Subcutaneous adipose tissue (tissue), 4 donors: Measurements from ENCODE around the gene CNRIP1. TPM values are rescaled to one million over a fixed set of nuclear protein-coding genes. Genes with fewer than 3 reads are reported as not detected.

Experiments
- CTCF ChIP-seq: fragments of 450-650 bp; IDR thresholded peaks from one replicate; pipeline ENCODE4 v1.5.1; 2016; ENCODE audit warnings: low read depth, mild to moderate bottlenecking, control low read depth, antibody characterized with exemption, moderate library complexity
- total RNA-seq, 4 donors: library from RNA; depleted of rRNA; stranded (reverse); fragments of >200 nt; gene quantifications; one replicate each; pipeline ENCODE4 v1.1.0, GENCODE V29; 2016

The CNRIP1 gene
- total RNA-seq, 4 donors from 2014 or later = 36.2 to 59.8 (median 55.4) TPM

GRCh38 chr2:68362749-68363148 is 43.0 kb upstream of the CNRIP1 start:
- no peak for TF ChIP-seq CTCF

- TF ChIP-seq CTCF = no peak
Observed at GRCh38 chr2:68362069-68362468, 42.3 kb upstream of the CNRIP1 start.

GRCh38 chr2:68359889-68360288 is 40.1 kb upstream of the CNRIP1 start:
- no peak for TF ChIP-seq CTCF

GRCh38 chr2:68357605-68358337 is 38.0 kb upstream of the CNRIP1 start:
- TF ChIP-seq CTCF = no peak

- no peak for TF ChIP-seq CTCF
Observed at GRCh38 chr2:68356599-68357239, 37.0 kb upstream of the CNRIP1 start.

GRCh38 chr2:68352651-68353391 is 33.1 kb upstream of the CNRIP1 start:
- no peak for TF ChIP-seq CTCF

GRCh38 chr2:68351997-68352396 is 32.2 kb upstream of the CNRIP1 start:
- no peak for TF ChIP-seq CTCF
